Activated CD4-positive, alpha-beta T cell treated with anti-CD3 and anti-CD28 coated beads, Interleukin-2, amount 50 U/mL, for 48 hours (primary cell): ENCODE measurements around the gene TBCK.
"Not testable (repeated sequence)": the region's sequence is repeated elsewhere in the genome, so short reads cannot be mapped to it uniquely, and the experiment has no call there.

Source experiments
- DNase-seq, 2 experiments: peaks; one replicate each; pipeline ENCODE4 v3.0.0-alpha.2; 2020

The TBCK gene

GRCh38 chr4:106284227-106284626 is 31.8 kb downstream of the TBCK start:
- DNase-seq: no peak

- no peak for DNase-seq
Observed at GRCh38 chr4:106277140-106277675, 38.8 kb downstream of the TBCK start.

- no peak for DNase-seq
Observed at GRCh38 chr4:106273831-106274230, 42.2 kb downstream of the TBCK start.

- no peak for DNase-seq
Observed at GRCh38 chr4:106270736-106271135, 45.3 kb downstream of the TBCK start.

DNA sequence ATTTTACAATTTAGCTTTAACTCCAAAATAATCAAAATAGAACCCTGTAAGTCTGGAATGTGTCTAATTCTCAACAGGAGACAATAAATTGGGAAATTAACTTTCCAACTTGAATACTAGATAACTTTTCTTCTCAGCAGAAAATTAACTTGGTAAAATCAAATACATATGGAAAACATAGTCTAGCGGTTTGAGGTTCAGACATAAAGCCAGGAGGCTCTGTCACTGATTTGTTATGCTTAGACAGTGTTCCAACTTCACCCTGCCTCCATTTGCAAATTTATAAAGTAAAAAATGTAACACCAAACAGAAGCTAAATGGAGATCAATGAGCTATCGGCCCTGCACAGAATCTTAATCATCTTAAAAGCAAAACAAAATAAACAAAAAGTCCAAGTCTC is 46.3 kb downstream of the TBCK start:
- no peak for DNase-seq

- DNase-seq: no peak
Observed at GRCh38 chr4:106268786-106269185, 47.2 kb downstream of the TBCK start.

- no peak for DNase-seq
Observed at GRCh38 chr4:106266201-106266600, 49.8 kb downstream of the TBCK start.

GRCh38 chr4:106264331-106264728 is 51.7 kb downstream of the TBCK start:
- no peak for DNase-seq

DNA sequence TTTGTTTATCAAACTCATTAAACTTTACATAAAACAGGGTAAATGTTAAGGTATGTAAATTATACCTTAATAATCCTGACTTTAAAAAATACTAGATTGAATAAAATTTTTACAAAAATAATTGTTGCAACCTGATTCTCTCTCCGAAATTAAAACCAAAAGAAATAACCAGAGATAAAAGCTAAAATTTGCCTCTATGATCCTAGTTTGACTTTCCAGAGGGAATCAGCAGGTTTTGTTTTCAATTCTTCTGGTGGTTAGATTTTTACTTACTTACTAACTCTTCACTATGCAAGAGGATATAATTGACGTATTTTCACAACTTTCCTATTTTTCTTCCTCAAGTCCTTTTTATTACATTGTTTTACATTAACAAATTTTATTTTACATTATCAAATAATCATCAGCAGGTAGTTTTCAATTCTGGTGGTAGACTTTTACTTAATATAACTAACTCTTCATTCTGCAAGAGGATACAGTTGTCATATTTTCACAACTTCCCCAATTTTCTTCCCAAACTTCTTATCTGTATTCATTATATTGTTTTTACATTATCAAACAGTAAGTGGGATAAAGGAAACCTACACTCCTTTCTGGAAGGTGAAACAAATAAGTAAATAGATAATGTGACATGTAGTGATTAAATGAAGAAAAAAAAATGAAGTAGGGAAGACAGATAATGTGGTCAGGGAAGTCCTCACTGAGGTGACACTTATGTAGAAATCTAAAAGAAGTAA is 52.2 kb downstream of the TBCK start:
- no peak for DNase-seq

DNA sequence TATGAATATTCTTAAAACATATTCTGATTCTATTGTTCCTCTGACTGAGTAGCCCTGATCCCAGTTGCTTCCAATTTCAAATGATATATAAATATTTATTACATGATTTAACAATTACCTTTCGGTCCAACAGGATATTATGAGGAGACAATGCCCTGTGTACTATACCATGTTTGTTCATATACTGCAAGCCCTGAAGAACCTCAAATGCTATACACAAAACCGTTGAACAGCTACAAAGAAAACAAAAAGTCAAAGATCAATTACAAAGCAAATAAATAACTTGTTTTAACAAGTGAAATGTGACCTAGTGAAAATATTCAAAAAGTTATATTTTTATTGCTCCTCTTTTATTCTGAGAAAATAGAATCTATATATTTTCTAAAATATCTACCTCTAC is 54.0 kb downstream of the TBCK start:
- DNase-seq: no peak

DNA sequence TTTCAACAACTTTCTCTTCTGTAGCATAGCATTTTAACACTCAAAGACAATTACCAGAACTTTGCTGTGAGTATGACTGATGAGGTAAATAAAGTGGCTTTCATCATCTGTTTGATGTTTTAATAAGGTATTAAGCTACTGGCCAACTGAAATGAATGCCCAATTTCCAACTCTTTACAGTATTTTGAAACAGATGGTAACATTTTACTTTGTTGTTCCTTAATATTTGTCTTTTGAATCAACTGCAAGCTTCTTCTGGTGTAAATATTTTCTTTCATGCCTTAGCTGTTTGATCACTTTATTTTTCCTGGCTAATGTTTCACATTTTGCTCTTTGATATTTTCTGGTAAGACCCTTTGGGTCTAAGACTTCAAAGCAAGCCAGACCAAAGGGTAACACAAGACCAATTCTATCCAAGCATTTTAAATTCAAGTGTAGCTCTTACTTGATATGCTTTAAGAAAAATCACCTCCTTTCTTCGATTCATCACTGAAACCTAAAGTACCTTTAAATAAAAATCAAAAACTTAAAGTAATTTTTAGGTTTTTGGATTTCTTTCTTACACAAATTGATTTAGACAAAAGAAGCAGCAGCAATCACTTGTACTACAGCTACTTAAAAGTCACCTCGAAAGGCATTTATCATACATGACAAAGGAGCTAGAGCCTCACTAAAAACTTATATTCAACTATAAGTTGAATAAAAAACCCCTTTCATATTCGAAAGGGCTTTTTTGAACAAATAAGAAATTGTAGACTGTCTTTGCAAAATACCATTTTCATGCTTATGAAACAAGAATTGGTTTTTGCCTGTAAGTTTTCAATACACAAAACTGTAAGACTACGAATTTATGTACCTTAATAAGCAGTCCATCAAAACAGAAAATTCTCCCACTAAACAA is 57.6 kb downstream of the TBCK start:
- no peak for DNase-seq

GRCh38 chr4:106256190-106256589 is 59.8 kb downstream of the TBCK start:
- no peak for DNase-seq

DNA sequence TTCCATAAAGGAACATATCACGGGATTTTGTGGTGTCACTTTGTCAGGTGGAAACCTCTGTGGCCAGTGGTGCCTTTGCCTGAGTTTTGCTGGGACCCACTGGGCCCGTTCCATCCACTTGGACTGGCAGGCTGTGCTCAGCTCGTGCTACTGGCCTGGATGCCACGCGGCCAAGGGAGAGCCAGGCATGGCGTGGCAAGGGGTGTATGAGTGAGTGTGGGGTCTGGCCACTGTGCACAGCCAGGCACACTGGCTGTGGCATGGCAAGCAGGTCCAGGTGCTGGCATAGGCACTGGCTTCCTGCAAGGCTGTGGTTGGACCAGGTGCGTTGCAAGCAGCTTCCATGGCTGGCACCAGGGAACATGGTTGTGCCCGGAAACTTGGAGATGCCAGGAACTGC is 60.8 kb downstream of the TBCK start:
- DNase-seq: no peak

DNA sequence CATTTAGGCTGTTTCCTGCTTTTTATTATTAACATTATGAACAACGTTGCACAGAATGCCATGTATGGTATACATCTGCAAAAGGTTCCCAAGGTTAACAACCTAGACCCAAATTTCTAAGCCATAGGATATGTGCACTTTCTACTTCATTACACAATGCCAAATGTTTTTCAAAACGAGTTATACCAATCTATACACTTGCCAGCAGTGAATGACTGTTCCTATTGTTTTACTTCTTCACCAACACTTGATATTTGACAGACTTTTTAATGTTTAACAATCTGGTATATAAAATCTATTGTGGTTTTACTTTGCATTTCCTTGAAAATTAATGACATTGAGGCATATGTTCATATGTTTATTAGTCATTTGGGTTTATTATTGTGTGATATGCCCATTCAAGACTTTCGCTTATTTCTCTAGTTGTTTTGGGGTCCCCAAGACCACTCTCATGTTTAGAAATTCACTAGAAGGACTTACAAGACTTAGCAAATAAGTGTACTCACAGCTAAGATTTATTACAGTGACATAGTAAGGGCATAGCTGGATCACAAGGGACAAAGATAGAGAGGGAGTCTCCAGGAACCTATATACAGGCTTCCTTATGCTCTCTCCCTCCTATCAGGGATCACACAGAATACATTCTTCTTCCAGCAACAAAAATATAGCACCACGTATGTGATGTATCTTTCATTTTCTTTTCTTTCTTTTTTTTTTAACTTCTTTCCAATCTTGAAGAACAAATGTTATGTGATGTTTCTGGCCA is 62.5 kb downstream of the TBCK start:
- no peak for DNase-seq

DNA sequence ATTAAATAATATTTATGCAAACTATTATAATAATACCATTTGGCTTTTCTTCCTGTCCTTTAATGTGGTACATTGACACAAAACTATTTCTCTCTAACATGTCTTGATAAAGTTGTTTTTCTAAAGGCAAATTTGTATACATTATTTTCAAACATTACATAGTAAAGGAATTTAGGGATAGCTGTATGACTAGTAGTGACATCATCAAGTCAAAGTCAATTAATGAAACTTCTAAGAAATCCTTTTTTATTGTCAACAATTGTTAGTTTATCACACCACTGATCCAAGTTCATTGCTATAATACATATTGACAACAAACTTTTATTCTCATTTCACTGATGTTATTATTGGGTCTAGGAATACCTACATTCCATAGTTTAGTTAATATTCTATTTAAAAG is 68.4 kb downstream of the TBCK start:
- DNase-seq: no peak

DNA sequence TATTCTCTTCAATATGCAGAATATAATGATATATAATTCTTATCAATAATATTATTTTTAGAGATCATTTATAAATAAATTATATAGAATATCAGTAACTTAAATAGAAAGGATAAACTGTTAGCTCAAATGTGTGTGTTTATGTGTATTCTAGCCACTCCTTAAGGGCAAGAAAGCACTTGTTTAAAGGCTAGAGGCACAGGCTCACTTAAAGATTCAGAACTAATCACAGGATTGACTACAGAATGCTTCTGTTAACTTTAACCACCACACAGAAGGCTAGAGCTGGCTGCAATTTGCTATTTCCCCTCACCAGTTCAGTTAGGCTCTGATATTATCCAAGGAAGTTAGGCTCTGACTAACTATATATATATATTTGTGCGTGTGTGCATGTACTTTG is 69.6 kb downstream of the TBCK start:
- DNase-seq: no peak

DNA sequence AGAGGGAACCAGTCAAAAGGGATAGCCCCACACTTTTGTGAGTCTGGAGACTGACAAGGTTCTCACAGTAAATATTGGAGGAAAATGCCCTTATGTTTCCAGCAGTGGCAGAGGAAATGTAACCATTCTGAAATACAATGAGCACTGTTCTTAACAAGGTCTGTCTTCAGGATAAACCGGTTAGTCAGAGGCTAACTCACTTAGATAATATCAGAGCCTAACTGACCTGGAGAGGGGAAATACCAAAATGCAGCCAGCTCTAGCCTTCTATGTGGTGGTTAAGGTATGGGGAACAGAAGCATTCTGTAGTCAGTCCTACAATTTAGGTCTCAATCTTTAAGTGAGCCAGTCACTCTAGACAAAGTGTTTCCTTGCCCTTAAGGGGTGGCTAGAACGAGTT is 70.8 kb downstream of the TBCK start:
- DNase-seq: no peak

- no peak for DNase-seq
Observed at GRCh38 chr4:106240699-106241098, 75.3 kb downstream of the TBCK start.

DNA sequence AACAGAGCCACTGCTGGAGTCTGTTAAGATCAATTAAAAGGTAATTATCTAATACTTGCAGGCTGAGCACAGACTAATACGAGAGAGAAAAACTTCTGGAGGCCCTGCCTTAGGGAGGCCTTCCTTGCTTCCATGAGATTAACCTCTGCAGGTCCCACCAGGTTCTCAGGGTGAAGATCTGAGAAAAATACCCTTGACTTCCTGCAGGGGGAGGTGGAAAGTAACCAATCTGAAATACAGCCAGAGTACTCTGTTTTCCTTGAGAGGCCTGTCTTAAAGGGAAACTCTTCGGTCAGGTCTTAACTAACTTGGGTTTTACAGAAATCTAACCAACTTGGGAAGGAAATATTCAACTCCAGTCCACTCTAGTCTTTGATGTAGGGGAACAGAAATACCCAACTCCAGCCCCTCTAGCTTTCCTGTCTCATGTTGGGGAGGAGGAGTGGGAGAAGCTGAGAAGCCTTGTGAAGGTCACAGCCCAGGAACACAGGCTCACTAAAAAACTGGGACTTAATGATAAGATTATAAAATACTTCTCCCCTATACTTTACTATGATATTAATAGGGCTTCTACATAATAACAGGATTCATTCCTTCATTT is 77.1 kb downstream of the TBCK start:
- DNase-seq: no peak

GRCh38 chr4:106231931-106232330 is 84.1 kb downstream of the TBCK start:
- no peak for DNase-seq

DNA sequence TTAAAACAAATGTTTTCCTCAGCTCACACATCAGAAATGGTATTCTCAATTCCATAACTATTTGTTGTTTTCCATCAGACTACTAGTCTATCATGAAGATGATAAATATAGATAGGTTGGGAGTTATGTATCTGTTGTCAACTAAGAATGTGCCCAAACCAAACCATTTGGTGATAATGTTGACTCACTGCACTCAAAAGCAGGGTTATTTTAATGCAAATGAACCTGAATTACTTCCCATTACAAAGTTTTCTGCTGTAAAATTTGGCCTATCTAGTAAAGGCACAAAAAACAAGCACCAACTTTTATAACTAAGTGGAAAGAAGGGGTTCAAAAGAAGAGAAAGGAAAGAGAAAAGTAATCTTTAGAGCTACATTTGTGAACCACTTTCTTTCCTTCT is 93.5 kb downstream of the TBCK start:
- DNase-seq: no peak

- not testable (repeated sequence) for DNase-seq
Observed at GRCh38 chr4:106213291-106213690, 102.7 kb downstream of the TBCK start.

GRCh38 chr4:106210021-106210420 is 106.0 kb downstream of the TBCK start:
- no peak for DNase-seq
